ENCODE data around the gene DNAJC27. TPM values are rescaled to one million over a fixed set of nuclear protein-coding genes. Genes with fewer than 3 reads are reported as not detected.
"Not testable (repeated sequence)": the region's sequence is repeated elsewhere in the genome, so short reads cannot be mapped to it uniquely, and the experiment has no call there.

Gene DNAJC27
- 1 to 10 TPM; 2.1 to 4.6 (median 4.2) TPM for total RNA-seq

DNA sequence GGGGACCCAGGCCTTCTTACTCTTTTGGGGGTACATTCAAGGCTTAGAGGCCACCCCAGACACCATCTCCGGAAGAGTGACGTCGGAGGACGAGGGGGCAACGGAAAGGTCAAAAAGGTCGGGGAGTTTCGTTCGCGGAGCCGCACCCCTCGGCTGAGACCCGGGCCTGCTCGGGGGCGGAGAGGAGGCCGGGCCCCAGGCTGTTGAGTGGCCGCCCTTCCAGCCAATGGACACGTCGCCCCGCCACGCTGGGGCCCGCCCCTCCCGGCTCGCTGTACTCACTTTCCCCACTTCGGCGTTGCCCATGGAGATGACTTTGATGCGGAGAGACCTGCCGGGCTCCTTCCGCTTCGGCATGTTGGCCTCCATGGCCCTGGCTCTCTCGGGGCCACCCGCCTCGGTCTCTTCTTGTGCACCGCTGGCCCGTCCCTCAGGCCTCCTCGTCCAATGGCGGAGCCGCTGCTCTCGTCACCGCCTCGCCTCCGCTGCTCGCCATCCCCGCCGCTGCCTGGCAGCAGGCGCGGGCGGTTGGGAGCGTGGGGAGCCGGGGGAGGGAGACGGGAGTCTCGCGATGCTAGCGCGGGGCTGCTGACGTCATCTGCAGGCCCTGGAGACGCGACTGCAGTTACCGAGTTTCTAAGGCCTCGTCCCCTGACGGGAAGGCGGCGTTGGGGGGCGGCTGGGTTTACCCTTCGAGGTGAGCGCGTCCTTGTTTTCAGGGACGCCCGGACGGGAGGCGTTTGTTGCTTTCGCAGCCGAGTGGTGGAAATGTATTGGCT is at the start of gene DNAJC27:
TSS of gene DNAJC27 (minus strand) at position 420 of the 779 bp plus-strand sequence. CDS start at position 369, 51 bp downstream.
- 0% methylated on average over 4 to 25 of the region's 72 CpGs for WGBS, 2 donors
- peak in 3 of 4 donors; percentile 95 to 96 (median 95) for TF ChIP-seq POLR2A (IDR thresholded peaks at IDR 0.05)
- peak in 3 of 6 experiments; percentile 4 to 22 (median 15) for TF ChIP-seq CTCF (IDR thresholded peaks at IDR 0.05)
- peak within 1 kb of the TSS; percentile 98 to 99 (median 98) for H3K27ac ChIP-seq
- no peaks in the 10 kb centered on the region for H3K9me3 ChIP-seq
- H3K27me3 ChIP-seq: no peaks in the 10 kb centered on the region
- H3K4me3 ChIP-seq: peak within 1 kb of the TSS; percentile 77 to 93 (median 82)
- intact Hi-C loops (cut with DNase I): no loop called here
- peaks cover 0 to 25% (median 0%) of the 10 kb centered on the region in 3 donors for H3K4me1 ChIP-seq
- peak; percentile 94 for DNase-seq
- peaks cover 0 to 8% (median 0%) of the 10 kb centered on the region in 3 donors for H3K36me3 ChIP-seq

DNA sequence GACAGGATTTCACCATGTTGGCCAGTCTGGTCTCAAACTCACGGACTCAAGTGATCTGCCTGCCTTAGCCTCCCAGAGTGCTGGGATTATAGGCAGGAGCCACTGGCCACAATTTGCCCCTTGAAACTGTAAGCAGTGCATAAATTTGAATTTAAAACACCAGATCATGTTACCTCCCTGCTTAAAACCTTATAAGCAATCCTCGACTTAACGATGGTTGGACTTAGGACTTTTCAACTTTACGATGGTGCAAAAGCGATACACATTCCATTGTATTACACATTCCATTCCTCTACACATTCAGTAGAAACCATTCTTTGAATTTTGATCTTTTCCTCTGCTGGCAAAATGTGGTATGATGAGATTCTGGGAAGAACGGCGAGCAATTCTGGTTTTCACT is 46.9 kb upstream of the DNAJC27 start:
- intact Hi-C loops (cut with DNase I): no loop called here
- no peaks in the 10 kb centered on the region for H3K36me3 ChIP-seq
- no peaks in the 10 kb centered on the region for H3K27me3 ChIP-seq
- H3K9me3 ChIP-seq: no peaks in the 10 kb centered on the region
- H3K4me1 ChIP-seq: no peaks in the 10 kb centered on the region
- no peak overlapping the region for H3K4me3 ChIP-seq
- DNase-seq: no peak
- TF ChIP-seq CTCF (IDR thresholded peaks at IDR 0.05): no peak
- TF ChIP-seq POLR2A (IDR thresholded peaks at IDR 0.05): no peak
- WGBS, 2 donors: 89 to 94% methylated on average over 7 of the region's 7 CpGs
- no peak overlapping the region for H3K27ac ChIP-seq

DNA sequence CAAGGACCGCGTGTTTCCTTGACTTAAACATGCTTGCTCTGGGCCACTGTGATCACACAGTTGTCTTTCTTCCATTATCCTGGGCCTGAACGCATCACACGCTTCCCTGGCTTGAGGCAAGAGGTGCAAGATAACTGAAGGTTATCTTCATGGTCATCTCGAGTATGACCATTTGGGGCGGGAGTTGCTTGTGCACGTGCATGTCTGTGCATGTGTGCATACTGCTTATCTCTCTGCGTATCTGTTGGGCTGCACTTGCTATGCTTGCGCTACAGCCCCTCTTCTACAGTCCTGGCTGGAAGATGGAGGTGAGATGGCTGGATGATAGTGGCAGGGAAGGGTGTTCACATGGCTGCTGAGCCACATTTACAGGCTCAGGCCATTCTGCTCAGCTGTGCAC is 42.9 kb upstream of the DNAJC27 start:
- H3K27ac ChIP-seq: no peak overlapping the region
- no peaks in the 10 kb centered on the region for H3K4me1 ChIP-seq
- H3K4me3 ChIP-seq: no peak overlapping the region
- no peaks in the 10 kb centered on the region for H3K36me3 ChIP-seq
- intact Hi-C loops (cut with DNase I): no loop called here
- WGBS, 2 donors: 89 to 94% methylated on average over 7 to 9 of the region's 9 CpGs
- H3K27me3 ChIP-seq: no peaks in the 10 kb centered on the region
- TF ChIP-seq POLR2A (IDR thresholded peaks at IDR 0.05) (no peak), CTCF (IDR thresholded peaks at IDR 0.05) (no peak)
- no peaks in the 10 kb centered on the region for H3K9me3 ChIP-seq
- no peak for DNase-seq

DNA sequence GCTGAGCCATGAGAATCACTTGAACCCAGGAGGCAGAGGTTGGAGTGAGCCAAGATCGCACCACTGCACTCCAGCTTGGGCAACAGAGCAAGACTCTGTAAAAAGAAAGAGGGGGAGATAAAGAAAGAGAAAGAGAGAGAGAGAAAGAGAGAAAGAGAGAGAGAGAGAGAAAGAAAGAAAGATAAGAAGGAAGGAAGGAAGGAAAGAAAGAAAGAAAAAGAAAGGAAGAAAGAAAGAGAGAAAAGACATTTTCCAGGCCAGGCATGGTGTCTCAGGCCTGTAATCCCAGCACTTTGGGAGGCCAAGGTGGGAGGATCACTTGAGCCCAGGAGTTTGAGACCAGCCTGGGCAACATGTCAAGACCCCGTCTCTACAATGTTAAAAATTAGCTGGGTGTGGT is 39.6 kb upstream of the DNAJC27 start:
- H3K4me3 ChIP-seq; H3K27ac ChIP-seq; intact Hi-C loops (cut with DNase I); H3K4me1 ChIP-seq; H3K36me3 ChIP-seq; H3K9me3 ChIP-seq; DNase-seq; H3K27me3 ChIP-seq: not testable (repeated sequence)
- 89 to 92% methylated on average over 2 of the region's 2 CpGs for WGBS, 2 donors

- Histone ChIP-seq H3K4me1 (no peaks in the 10 kb centered on the region), H3K4me3 (no peak overlapping the region), H3K9me3 (no peaks in the 10 kb centered on the region), H3K27me3 (no peaks in the 10 kb centered on the region), H3K36me3 (no peaks in the 10 kb centered on the region), H3K27ac (no peak overlapping the region)
- intact Hi-C loops (cut with DNase I): no loop called here
- no peak for DNase-seq
- WGBS, 2 donors: 60 to 66% methylated on average over 10 to 11 of the region's 11 CpGs
- TF ChIP-seq CTCF (IDR thresholded peaks at IDR 0.05) (no peak), POLR2A (IDR thresholded peaks at IDR 0.05) (no peak)
Observed at GRCh38 chr2:25009954-25010353, 38.2 kb upstream of the DNAJC27 start.

All from esophagus squamous epithelium (tissue), 5 donors.